ENCODE measurements around the gene RGPD8.
A peak's percentile ranks its signal among the peaks of the same experiment; 100 is the strongest.
"Not testable (repeated sequence)": the region's sequence is repeated elsewhere in the genome, so short reads cannot be mapped to it uniquely, and the experiment has no call there.

The RGPD8 gene

DNA sequence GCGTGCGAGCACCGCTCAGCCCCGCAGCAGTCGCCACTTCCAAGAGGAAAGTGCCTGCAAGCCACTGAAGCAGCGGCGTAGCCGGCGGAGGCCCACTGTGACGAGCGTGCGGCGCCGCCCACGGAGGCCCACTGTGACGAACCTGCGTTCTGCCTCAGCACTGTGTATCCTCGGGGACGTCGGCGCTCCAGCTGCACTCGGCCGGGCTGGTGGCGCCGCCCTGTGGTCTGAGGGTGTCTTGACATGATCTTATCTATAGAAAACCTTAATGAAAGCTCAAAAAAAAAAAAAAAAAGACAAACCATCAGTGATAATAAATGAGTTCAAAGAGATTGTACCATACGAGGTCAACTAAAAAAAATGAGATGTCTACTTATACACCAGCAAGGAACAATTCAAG lies at the start of gene RGPD8:
Gene RGPD8, minus strand, starts transcription at position 166 of the 400 bp plus-strand sequence. CDS start 192 bp downstream, outside the sequence.
- FAIRE-seq (peak; percentile 93), DNase-seq (ENCODE audit: low spot score) (peak; percentile 68)

- no peak for FAIRE-seq
- DNase-seq (ENCODE audit: low spot score), result peak; percentile 81
Measured at GRCh38 chr2:112483042-112483473, 49.6 kb upstream of the RGPD8 start.

- no peak for DNase-seq (ENCODE audit: low spot score)
- FAIRE-seq, result no peak
Measured at GRCh38 chr2:112482309-112483041, 49.0 kb upstream of the RGPD8 start.

DNA sequence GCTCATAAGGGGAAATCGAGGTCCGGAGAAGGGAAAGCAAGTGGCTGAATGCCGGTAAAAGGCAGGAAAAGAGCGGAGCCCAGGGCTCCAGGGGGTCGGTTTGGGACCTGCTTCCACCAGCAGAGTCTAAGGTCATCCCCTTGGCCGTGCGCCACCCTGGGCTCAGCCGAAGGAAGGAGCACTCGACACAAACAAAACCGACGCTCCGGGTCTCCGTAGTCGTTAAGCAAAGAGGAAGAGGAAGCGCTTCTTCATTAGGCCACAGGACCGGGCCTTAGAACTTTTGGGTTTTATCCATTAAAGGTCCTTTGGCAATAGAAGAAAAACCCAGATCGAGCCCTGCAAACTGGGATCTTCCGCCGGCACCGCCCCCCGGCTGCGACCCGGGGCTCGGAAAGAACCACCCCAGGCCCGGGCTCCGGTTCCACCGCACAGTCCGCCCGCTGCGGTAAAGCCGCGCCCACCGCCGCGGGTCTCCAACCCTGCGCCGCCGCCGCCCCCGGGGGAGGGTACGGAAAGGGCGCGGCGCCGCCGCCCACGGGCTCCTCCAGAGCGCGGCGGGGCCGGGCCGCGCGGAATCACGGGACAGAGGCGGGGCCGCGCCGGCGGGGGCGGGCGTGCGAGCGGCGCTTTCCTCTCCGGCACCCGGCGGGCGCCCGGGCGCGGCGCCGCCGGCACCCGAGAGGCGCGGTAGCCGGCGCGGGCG lies 48.2 kb upstream of the RGPD8 start, which contains the start of gene TTL:
Gene TTL, plus strand, starts transcription at position 629 of the 706 bp plus-strand sequence. CDS start 189 bp downstream, outside the sequence.
- peak; percentile 24 for DNase-seq (ENCODE audit: low spot score)
- FAIRE-seq, result no peak

GRCh38 chr2:112481050-112481527 lies 47.6 kb upstream of the RGPD8 start:
- DNase-seq (ENCODE audit: low spot score) (peak; percentile 64), FAIRE-seq (peak; percentile 31)

DNA sequence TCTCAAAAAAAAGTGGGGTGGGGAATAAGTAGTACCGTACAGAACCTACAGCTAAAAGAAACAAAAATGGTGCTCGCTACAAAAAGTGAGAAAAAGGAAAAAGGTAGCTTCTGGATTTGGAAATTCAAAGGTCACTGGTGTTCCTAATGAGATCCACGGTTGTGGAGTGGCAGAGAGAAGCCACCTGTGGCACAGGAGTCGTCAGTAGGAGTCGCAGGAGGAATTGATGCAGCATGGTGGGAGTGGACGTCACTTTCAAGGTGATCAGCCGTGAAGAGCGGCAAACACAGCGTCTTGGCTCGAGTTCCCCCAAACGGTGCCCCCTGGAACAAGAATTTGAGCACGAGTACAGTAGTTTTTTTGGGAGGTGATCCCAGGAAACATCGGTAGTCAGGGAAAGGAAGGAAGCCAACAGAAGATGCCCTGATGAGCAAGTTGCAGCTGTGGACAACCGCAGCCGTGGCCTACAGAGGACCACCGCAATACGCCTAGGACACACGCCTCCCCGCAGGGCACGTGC lies 47.1 kb upstream of the RGPD8 start:
- no peak for DNase-seq (ENCODE audit: low spot score)
- FAIRE-seq, result no peak

- FAIRE-seq (no peak), DNase-seq (ENCODE audit: low spot score) (no peak)
Measured at GRCh38 chr2:112476434-112476833, 43.0 kb upstream of the RGPD8 start.

GRCh38 chr2:112474844-112475486 lies 41.5 kb upstream of the RGPD8 start:
- FAIRE-seq, result peak; percentile 65

DNA sequence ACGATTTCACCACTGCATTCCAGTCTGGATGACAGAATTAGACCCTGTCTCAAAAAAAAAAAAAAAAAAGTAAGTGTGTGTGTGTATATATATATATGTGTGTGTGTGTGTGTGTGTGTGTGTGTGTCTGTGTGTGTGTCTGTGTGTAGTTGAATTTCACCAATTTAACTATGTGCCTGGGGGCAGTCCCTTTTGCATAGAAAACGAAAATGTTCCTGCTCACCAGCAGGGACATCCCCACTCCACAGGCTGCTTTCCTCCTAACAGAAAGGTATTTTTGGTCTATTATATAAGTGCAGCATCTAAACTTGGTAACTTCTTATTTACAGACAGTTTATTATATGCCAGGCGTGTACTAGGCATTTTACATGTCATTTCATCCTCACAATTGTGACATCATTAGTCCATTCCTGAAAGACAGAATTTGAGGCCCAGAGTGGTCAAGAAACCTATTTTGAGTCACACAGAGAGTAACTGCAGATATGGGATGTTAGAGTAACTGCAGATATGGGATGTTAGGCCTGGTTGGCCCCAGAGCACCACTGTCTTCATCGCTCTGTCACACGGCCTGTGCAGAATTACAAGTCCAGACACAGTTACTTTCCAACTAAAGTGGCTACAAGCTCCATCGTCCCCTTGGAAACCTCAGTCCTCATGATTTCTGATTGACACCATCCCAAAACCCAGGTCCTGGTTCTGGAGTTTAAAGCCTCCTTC lies 39.3 kb upstream of the RGPD8 start:
- no peak for DNase-seq (ENCODE audit: low spot score)
- FAIRE-seq, result no peak

More at GRCh38 chr2:112474844-112475486, 41.5 kb upstream of the RGPD8 start:
- DNase-seq (ENCODE audit: low spot score), result peak; percentile 71

DNA sequence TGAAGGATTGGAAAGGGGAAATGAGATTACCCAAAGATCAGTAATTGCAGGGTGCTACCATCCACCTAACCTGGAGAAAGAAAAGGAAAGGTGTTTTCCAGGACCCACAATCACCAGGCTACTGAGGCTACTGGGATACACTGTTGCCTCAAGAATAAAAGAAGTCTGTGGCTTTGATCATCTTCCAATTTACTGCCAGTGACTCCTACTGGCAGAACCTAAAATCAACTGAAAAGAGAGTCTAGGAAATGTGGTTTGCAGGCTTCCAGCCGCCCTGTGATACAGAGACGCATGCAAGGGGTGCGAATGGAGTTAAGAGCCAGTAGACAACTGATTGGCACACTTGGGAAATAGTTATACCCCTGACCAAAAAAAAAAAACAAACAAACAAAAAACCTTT lies 31.9 kb upstream of the RGPD8 start:
- FAIRE-seq (no peak), DNase-seq (ENCODE audit: low spot score) (no peak)

GRCh38 chr2:112463256-112463655 lies 29.8 kb upstream of the RGPD8 start:
- FAIRE-seq (no peak), DNase-seq (ENCODE audit: low spot score) (no peak)

DNA sequence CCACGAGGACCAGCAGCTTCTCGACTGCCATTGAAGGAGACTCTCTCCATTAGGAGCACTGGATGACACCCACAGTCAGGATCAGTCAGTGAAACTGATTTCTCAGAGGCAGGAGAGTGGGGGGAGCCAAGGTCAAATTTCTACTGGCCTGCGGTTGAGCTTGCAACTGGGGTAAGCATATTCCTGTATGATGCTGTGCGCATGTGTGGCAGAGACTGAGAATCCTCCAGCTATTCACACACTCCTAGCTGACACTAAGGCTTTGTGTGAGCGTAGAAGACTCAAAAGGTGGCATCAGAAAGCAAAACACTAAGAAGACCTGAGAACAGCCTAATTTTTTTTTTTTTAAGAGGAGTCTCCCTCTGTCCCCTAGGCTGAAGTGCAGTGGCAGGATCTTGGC lies 28.7 kb upstream of the RGPD8 start:
- no peak for FAIRE-seq
- DNase-seq (ENCODE audit: low spot score), result no peak

DNA sequence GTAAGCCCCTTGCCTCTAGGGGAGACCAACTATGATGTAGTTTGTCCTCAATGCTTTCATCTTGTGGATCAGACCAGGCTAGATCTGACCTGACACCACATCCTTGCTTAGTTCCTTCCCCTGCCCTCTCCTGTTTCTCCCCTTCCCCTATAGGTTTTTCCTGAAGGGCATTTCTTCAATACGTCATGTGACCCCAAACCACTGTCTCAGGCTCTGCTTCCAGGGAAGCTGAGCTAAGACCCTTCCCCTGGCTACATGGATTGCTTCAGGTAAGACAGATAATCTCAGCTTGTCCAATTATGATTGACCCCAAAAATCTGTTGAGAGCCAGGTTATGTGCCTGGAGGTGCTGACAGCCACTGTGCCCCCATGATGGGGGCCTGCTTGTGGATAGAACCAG lies 25.9 kb upstream of the RGPD8 start:
- no peak for FAIRE-seq
- DNase-seq (ENCODE audit: low spot score), result no peak

GRCh38 chr2:112454586-112454985 lies 21.1 kb upstream of the RGPD8 start:
- no peak for FAIRE-seq
- DNase-seq (ENCODE audit: low spot score), result no peak

DNA sequence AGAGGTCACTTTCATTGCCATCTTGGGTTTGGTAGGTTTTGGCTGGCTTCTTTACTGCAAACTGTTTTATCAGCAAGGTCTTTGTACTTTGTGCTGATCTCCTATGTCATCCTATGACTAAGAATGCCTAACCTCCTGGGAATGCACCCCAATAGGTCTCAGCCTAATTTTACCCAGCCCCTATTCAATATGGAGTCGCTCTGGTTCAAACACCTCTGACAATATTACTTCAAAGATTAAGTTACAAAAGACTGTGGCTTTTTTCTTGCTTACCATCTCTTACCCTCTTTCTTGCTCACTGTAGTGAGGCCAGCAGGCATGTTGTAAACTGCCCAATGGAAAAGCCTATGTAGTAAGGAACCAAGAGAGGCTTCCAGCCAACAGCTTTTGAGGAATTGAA lies 17.9 kb upstream of the RGPD8 start:
- DNase-seq (ENCODE audit: low spot score) (no peak), FAIRE-seq (no peak)

- FAIRE-seq (no peak), DNase-seq (ENCODE audit: low spot score) (no peak)
Measured at GRCh38 chr2:112449854-112450253, 16.4 kb upstream of the RGPD8 start.

- not testable (repeated sequence) for FAIRE-seq
Measured at GRCh38 chr2:112444256-112444655, 10.8 kb upstream of the RGPD8 start.

DNA sequence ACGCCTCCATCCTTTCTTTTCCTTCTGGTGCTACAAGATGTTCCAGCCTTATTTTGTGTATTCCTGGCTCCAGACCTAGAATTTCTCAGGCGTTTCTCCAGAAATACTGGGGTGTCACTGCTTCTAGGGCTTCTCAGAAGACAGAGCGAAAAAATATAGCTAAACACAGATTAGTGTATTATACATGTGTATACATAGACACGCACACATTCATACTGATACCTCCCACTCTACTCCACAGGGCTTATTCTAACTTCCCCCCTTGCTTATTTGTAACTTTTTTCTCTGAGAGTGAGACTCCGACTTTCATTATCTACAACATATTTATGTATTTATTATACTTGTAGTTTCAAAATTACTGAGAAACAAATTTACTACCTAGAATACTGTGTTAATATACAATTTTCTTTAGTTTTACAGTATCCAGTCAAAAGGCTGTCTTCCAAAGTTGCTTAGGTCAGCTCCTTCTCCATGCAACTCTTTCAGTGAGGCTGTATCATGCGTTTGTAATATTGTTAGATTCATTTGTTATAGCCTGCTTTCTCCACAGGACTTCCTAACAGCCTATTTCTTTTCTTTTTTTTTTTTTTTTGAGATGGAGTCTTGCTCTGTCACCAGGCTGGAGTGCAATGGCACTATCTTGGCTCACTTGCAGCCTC lies 5.3 kb upstream of the RGPD8 start:
- not testable (repeated sequence) for DNase-seq (ENCODE audit: low spot score); FAIRE-seq

More at GRCh38 chr2:112444256-112444655, 10.8 kb upstream of the RGPD8 start:
- not testable (repeated sequence) for DNase-seq (ENCODE audit: low spot score)

DNA sequence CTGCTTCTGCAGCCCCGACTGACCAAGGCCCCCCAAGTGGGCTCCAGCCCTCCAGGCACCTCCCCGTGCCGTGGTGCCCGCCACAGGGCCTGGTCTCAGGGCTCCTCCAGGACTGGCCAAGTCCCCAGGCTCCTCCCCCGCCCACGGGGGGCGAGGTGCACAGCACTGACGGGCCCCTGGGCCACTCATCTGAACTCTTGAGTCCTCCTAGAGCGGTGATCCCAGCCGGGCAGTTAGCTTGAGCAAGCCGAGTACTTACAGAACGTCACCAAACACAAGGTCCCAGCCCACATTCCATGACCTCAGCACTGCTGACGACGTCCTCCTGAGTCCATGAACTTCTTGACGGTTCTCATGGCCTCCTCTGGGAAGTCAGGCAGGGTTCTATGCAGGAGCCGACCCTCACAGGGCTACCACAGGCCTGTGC lies 4.0 kb upstream of the RGPD8 start:
- not testable (repeated sequence) for DNase-seq (ENCODE audit: low spot score); FAIRE-seq

GRCh38 chr2:112436993-112437392 lies 3.5 kb upstream of the RGPD8 start:
- DNase-seq (ENCODE audit: low spot score); FAIRE-seq: not testable (repeated sequence)
